Activated T-helper 17 cell treated with anti-CD3 and anti-CD28 coated beads, Interleukin-2, amount 50 U/mL, for 72 hours (primary cell): ENCODE results near the gene ZNF330. TPM values are rescaled to one million over a fixed set of nuclear protein-coding genes. Genes with fewer than 3 reads are reported as not detected.
"Not testable (repeated sequence)": the region's sequence is repeated elsewhere in the genome, so short reads cannot be mapped to it uniquely, and the experiment has no call there.

ENCODE experiments used
- ATAC-seq: fragments of 150-1000 bp; cut with Tn5 transposase; replicated peaks from 2 replicates; pipeline ENCODE4 v1.10.0; 2021; ENCODE audit warnings: mild to moderate bottlenecking, moderate library complexity
- H3K27ac Mint-ChIP-seq: one replicate; pipeline ENCODE4 v1.8.0; 2022; ENCODE audit warnings: mixed read lengths
- H3K27me3 Mint-ChIP-seq: one replicate; pipeline ENCODE4 v1.8.0; 2022; ENCODE audit warnings: mixed read lengths
- H3K36me3 Mint-ChIP-seq: one replicate; pipeline ENCODE4 v1.8.0; 2022; ENCODE audit warnings: low read depth, mild to moderate bottlenecking, mixed read lengths
- H3K4me1 Mint-ChIP-seq: one replicate; pipeline ENCODE4 v1.8.0; 2022; ENCODE audit warnings: mixed read lengths
- H3K4me3 Mint-ChIP-seq: one replicate; pipeline ENCODE4 v1.8.0; 2022; ENCODE audit warnings: mild to moderate bottlenecking, mixed read lengths
- H3K9me3 Mint-ChIP-seq: one replicate; pipeline ENCODE4 v1.8.0; 2022; ENCODE audit warnings: mixed read lengths
- total RNA-seq, 2 donors: library from RNA; stranded (reverse); gene quantifications; one replicate each; pipeline ENCODE4 v1.2.3, GENCODE V29; 2022

ZNF330 gene
- 10 to 100 TPM; 33.4 to 43.7 TPM for total RNA-seq

DNA sequence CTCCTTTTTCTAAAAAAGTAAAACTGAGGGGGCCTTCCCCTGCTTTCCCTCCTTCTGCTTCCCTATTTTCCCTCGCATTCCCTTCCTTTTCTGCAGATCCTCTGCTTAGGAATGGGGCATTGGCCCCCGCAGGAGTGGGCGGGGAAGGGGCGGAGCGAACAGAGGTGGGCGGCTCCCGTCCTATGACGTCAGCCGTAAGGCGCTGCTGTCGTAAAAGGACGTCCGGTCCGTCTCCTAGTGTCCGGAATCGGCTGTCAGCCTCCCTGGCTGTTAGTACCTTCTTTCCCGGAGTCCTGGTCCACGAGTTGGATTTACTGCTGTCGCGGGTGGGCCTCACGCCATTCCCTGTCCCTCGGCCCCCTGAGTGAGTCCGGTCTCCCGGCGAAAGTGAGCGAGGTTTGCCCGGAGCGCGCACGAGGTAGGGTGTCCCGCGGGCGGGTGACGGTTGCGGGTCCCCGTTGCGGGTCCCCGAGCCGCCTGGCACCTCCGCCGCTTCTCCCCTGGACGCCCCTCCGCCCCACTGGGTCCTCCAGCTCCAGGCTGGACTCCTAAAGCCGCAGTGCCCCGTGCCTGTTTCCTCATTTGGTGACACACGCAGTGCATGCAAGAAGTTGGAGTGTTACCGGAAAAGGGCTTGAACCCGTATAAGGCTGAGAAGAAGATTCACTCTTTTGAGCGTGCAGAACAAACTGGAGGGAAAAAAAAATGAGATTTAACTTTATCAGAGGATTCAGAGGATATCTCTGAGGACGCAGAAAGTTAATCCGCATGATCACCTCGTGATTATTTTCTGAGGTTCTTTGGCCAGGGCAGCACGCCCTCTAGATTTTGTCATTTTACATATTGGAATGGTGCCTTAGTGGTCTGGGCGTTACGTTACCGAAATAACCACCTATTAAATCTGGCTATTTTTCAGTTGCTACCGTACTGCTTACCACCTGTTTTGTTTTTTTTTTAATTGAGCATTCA is at the start of gene ZNF330:
Gene ZNF330, plus strand, starts transcription at position 205 of the 969 bp plus-strand sequence. CDS start 1,477 bp downstream, outside the sequence.
- peak; percentile 88 for ATAC-seq
- Mint-ChIP-seq H3K4me3 (peak within 1 kb of the TSS; percentile 96), H3K9me3 (no peaks in the 10 kb centered on the region)

DNA sequence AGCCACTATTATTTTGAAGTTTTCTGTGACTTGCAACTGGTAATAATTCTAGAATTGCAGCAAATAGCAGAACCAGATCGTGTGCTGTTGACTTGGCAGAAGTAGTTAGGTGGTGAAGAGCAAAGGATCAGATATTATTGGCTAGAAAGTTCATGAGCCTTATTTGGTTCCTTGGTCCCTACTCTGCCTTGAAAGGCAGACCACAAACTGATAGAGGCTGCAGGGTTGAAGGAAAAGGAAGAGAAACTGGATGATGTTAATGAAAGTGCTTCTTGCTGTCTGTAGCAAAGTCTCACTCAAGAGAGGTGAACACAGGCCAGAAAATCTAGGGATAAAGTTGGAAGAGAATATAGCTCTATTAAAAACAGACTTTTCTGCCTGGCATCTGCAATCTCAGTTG is 46.2 kb upstream of the ZNF330 start:
- no peaks in the 10 kb centered on the region for H3K36me3 Mint-ChIP-seq
- no peak overlapping the region for H3K27ac Mint-ChIP-seq
- no peaks in the 10 kb centered on the region for H3K4me1 Mint-ChIP-seq
- ATAC-seq: no peak
- H3K4me3 Mint-ChIP-seq: no peak overlapping the region
- H3K27me3 Mint-ChIP-seq: peaks cover 11% of the 10 kb centered on the region
- no peaks in the 10 kb centered on the region for H3K9me3 Mint-ChIP-seq

More for the DNA sequence above, at the start of gene ZNF330:
- H3K4me1 Mint-ChIP-seq: peaks cover 7% of the 10 kb centered on the region
- H3K27me3 Mint-ChIP-seq: peaks cover 9% of the 10 kb centered on the region
- H3K36me3 Mint-ChIP-seq: peaks cover 48% of the 10 kb centered on the region
- peak within 1 kb of the TSS; percentile 95 for H3K27ac Mint-ChIP-seq

DNA sequence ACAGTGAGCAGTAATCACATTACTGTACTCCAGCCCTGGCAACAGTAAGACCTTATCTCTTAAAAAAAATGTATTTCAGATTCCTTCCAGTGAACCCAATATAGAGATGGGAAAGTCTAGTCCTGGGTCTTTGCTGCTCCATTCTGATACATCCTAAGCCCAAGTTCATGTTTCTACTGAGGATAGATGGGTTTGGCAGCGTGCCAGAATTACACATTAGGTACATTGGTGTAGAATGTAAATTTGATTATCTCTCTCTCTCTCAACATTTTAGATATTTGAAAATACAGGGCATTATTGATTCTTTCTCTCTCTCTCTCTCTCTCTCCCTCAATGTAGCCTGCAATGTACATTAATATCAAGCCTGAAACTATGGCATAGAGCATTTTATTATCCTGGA is 43.5 kb upstream of the ZNF330 start:
- Mint-ChIP-seq H3K36me3 (no peaks in the 10 kb centered on the region), H3K27ac (no peak overlapping the region), H3K4me1 (no peaks in the 10 kb centered on the region), H3K9me3 (no peaks in the 10 kb centered on the region), H3K27me3 (peaks cover 11% of the 10 kb centered on the region), H3K4me3 (no peak overlapping the region)
- ATAC-seq: no peak

DNA sequence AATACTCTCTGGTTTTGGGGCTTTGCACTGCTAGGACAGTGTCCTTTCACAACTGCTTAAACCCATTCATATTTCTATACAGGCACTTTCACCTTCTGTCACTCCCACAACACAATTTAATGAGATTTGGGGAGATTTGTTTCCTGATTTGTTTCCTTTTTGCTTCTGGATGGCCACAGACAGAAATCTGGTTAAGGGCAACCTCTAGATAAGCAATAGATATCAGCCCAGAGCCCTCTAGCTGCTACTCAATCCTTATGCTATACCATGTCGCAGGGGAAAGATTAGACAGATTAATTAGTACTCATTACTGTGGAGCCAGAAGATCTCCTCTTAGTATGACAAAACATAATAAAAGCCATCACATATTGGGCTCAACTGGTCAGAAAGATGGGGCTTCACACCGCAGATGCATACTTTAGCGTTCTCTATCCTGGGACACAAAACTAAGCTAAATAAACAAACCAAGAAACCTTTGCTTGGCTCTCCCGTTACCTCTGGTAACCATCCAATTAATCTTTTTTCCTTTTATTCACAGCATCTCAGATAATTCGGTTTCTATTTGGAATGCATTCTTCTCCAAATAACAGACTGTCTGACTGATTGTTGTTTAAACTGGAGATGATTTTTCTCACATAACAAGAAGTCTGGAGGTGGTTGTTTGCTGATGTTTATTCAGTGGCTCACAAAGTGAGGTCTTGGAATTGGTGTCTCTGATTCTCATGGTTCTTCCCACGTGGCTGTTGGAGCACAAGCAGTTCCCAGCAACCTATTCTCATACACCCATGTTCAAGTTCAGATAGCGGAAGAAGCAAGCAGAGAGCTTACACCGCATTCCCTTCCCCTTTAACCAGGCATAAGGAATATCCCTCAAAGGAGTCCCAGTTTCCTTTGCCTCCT is 41.0 kb upstream of the ZNF330 start:
- no peaks in the 10 kb centered on the region for H3K4me1 Mint-ChIP-seq
- no peaks in the 10 kb centered on the region for H3K9me3 Mint-ChIP-seq
- ATAC-seq: no peak
- no peaks in the 10 kb centered on the region for H3K36me3 Mint-ChIP-seq
- H3K27me3 Mint-ChIP-seq: peaks cover 11% of the 10 kb centered on the region
- H3K4me3 Mint-ChIP-seq: no peak overlapping the region
- H3K27ac Mint-ChIP-seq: no peak overlapping the region

DNA sequence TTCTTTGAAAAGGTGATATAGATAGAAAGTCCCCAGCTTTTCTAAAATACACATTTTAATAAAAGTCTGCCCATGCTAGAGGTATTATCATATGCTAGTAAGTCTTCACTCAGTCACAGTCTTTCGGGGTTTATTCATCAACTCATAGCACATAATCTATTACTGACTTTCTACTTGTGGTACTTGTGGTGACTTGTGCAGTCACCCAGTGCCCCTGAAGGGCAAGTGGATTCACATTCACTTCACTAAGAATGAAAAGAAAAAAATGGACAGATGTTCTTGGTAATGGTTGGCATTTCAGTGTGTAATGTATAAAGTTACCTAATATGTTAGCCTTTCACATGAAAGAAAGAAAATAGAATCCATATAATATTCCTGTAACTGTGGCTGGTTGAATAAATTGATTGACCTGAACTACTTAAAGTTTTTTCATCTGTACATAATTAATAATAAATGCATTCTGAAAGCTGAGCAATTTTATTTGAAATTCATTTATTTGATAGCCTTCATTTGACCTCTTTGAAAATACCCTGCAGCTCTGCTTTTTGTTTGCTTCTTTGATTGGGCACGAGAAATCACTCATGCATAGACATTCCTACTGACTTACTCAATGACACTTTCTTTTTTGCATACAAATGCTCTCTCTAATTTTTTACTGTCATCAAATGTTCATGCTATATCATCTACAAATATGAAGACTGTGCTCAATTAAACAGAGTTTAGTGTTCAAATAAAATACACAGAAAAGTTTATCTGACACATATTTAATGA is 39.5 kb upstream of the ZNF330 start:
- Mint-ChIP-seq H3K9me3 (no peaks in the 10 kb centered on the region), H3K36me3 (no peaks in the 10 kb centered on the region), H3K27me3 (peaks cover 16% of the 10 kb centered on the region), H3K4me1 (no peaks in the 10 kb centered on the region), H3K4me3 (no peak overlapping the region), H3K27ac (no peak overlapping the region)
- no peak for ATAC-seq

- not testable (repeated sequence) for H3K27ac Mint-ChIP-seq, ATAC-seq, H3K9me3 Mint-ChIP-seq, H3K36me3 Mint-ChIP-seq, H3K4me1 Mint-ChIP-seq, H3K4me3 Mint-ChIP-seq
- H3K27me3 Mint-ChIP-seq: peaks cover 33% of the 10 kb centered on the region
These were observed 37.2 kb upstream of the ZNF330 start for GRCh38 chr4:141183491-141183890.

- Mint-ChIP-seq H3K4me1 (no peaks in the 10 kb centered on the region), H3K27me3 (peaks cover 21% of the 10 kb centered on the region), H3K4me3 (no peak overlapping the region)
These were observed 28.1 kb upstream of the ZNF330 start for GRCh38 chr4:141192564-141192963.

DNA sequence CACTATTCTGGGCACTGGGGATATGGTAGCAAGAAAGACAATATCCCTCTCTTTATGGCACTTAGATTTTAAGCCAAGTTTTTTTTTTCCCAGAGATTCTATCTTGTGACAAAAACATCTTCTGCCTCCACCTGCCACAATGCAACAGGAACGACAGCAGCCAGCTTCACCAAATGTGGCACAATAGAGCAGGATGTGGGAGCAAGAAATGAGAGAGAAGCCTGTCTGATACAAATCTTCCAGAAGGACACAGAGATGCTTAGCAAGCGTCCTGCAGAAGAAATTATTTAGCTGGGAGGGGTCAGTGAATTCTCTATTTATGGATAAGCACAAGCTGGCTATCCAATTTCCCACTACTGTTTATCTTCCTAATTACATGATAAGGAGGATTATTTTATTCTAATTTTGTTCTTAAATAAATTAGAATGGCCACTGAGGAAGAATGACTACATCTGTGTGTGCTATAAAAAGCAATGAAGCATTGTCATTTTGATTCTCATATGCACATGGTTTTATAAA is 27.1 kb upstream of the ZNF330 start:
- Mint-ChIP-seq H3K4me1 (no peaks in the 10 kb centered on the region), H3K27me3 (peaks cover 17% of the 10 kb centered on the region), H3K9me3 (no peaks in the 10 kb centered on the region), H3K27ac (no peak overlapping the region), H3K36me3 (no peaks in the 10 kb centered on the region), H3K4me3 (no peak overlapping the region)
- ATAC-seq: no peak

More at GRCh38 chr4:141192564-141192963, 28.1 kb upstream of the ZNF330 start:
- H3K27ac Mint-ChIP-seq: no peak overlapping the region
- H3K9me3 Mint-ChIP-seq: no peaks in the 10 kb centered on the region
- no peak for ATAC-seq
- H3K36me3 Mint-ChIP-seq: no peaks in the 10 kb centered on the region

DNA sequence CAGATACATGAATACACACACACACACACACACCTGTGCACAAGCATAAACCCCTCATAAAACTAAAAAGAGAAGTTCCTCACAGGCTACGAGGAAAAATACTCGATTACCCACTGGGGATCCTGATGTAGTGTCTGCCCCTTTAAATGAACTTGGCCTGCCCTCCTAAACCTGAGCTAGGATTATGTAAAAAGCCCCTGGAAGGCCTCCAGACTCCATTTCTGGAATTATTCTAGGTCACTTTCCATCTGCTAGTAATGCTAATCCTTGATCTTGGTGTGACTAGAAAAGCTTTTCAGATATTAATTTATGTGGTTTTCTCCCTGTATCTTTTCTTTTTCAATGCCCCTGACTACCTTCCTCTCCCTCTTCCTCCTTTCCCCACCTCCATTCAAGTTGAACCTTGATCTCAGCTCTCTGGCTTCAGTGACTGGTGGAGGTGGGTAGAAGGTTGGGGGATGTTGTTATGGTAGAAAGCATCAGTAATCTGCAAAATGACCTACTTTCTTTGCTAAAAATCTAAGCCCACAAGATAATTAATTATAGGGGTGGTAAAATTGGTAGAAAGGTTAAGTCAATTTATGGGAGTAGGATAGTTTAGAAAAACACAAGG is 25.5 kb upstream of the ZNF330 start:
- Mint-ChIP-seq H3K27me3 (peaks cover 18% of the 10 kb centered on the region), H3K4me3 (no peak overlapping the region), H3K36me3 (no peaks in the 10 kb centered on the region), H3K4me1 (no peaks in the 10 kb centered on the region), H3K27ac (no peak overlapping the region), H3K9me3 (peaks cover 2% of the 10 kb centered on the region)
- ATAC-seq: no peak

GRCh38 chr4:141196227-141196933 is 24.3 kb upstream of the ZNF330 start:
- Mint-ChIP-seq H3K4me3 (no peak overlapping the region), H3K27ac (no peak overlapping the region), H3K9me3 (peaks cover 4% of the 10 kb centered on the region), H3K36me3 (no peaks in the 10 kb centered on the region), H3K4me1 (no peaks in the 10 kb centered on the region), H3K27me3 (peaks cover 20% of the 10 kb centered on the region)
- no peak for ATAC-seq

- Mint-ChIP-seq H3K27me3 (peaks cover 22% of the 10 kb centered on the region), H3K36me3 (no peaks in the 10 kb centered on the region), H3K4me1 (no peaks in the 10 kb centered on the region), H3K9me3 (no peaks in the 10 kb centered on the region), H3K27ac (no peak overlapping the region), H3K4me3 (no peak overlapping the region)
- ATAC-seq: no peak
These were observed 12.7 kb upstream of the ZNF330 start for GRCh38 chr4:141207961-141208360.

- ATAC-seq: no peak
- Mint-ChIP-seq H3K27me3 (peaks cover 14% of the 10 kb centered on the region), H3K27ac (no peak overlapping the region), H3K4me3 (no peak overlapping the region), H3K4me1 (no peaks in the 10 kb centered on the region), H3K9me3 (no peaks in the 10 kb centered on the region), H3K36me3 (no peaks in the 10 kb centered on the region)
These were observed 10.5 kb upstream of the ZNF330 start for GRCh38 chr4:141210168-141210567.

DNA sequence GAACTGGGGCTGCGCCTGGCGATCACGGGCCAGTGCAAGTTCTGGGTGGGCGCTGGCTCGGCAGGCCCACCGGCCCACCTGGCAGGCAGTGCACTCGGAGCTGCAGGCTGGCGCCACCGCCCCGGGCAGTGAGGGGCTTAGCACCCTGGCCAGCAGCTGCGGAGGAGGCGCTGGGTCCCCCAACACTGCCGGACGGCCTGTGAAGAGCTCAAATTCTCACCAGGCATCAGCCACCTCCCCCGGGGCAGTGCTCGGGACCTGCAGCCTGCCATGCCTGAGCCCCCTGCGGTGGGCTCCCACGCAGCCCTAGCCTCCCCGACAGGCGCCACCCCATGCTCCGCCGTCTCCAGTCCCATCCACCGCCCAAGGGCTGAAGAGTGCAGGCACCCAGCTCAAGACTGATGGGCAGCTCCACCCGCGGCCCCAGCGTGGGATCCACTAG is 7.1 kb upstream of the ZNF330 start:
- H3K4me1 Mint-ChIP-seq: no peaks in the 10 kb centered on the region
- no peak overlapping the region for H3K27ac Mint-ChIP-seq
- H3K36me3 Mint-ChIP-seq: no peaks in the 10 kb centered on the region
- ATAC-seq: no peak
- no peak overlapping the region for H3K4me3 Mint-ChIP-seq
- no peaks in the 10 kb centered on the region for H3K9me3 Mint-ChIP-seq
- H3K27me3 Mint-ChIP-seq: peaks cover 5% of the 10 kb centered on the region
